WERI-Rb-1 (cell line): ENCODE data around the gene CNPY4.

Experiments used
- DNase-seq: peaks from one replicate; pipeline ENCODE4 v3.0.0-alpha.2; 2020
- H3K27ac ChIP-seq: fragments of 250-450 bp; sonication (Bioruptor Pico); 2 replicates; pipeline ENCODE4 v1.5.1; 2020; ENCODE audit warnings: mild to moderate bottlenecking, moderate library complexity
- H3K27me3 ChIP-seq: fragments of 250-450 bp; sonication (Bioruptor Pico); 2 replicates; pipeline ENCODE4 v1.5.1; 2021; ENCODE audit warnings: mild to moderate bottlenecking, low read depth, moderate library complexity; ENCODE audit not compliant: insufficient read depth, severe bottlenecking
- H3K36me3 ChIP-seq: fragments of 250-450 bp; sonication (Bioruptor Pico); 2 replicates; pipeline ENCODE4 v1.5.1; 2020; ENCODE audit warnings: mild to moderate bottlenecking, moderate library complexity
- H3K4me3 ChIP-seq: 2 replicates; pipeline ENCODE4 v1.5.1; 2011; ENCODE audit warnings: low read depth, mild to moderate bottlenecking, control low read depth, low read length
- H3K9me3 ChIP-seq: fragments of 250-450 bp; sonication (Bioruptor Pico); 2 replicates; pipeline ENCODE4 v1.5.1; 2021; ENCODE audit warnings: mild to moderate bottlenecking, moderate library complexity; ENCODE audit not compliant: severe bottlenecking
- TF ChIP-seq, protein P1 (sequence below): IDR thresholded peaks from 2 replicates; pipeline ENCODE4 v1.5.1; 2011; ENCODE audit warnings: low read depth, mild to moderate bottlenecking, control low read depth, inconsistent platforms, low read length

Gene CNPY4

DNA sequence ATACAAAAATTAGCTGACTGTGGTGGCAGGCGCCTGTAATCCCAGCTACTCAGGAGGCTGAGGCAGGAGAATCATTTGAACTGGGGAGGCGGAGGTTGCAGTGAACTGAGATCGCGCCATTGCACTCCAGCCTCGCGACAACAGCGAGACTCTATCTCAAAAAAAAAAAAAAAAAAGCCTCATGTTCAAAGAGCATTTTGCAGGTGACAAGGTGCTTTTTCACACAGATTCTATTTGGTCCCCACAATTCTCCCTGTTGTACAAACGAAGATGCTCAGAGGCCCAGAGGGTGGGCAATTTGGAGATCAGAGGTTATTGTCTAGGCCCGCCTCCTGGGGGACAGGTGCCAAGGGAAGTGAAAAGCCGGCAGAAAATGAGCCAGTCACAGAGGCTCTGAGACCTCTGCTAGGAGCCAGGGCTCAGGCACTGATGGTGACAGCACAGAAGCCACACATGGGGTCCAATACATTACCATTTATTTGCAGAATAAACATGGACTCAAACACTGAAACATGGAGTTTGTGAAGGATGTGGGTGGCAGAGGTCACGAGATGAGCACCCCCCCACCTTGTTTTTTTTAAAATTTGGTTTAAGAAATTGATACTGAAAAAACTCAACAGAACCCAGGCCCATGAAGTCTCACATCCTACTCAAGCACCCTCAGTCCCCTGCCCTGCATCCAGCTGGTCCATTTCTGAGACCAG is 49.9 kb downstream of the CNPY4 start:
- Histone ChIP-seq H3K4me3 (no peak overlapping the region), H3K36me3 (peaks cover 30% of the 10 kb centered on the region), H3K9me3 (no peaks in the 10 kb centered on the region), H3K27ac (no peak overlapping the region; the same call in 1 of the 2 replicates), H3K27me3 (no peaks in the 10 kb centered on the region)
- TF ChIP-seq, protein P1, sequence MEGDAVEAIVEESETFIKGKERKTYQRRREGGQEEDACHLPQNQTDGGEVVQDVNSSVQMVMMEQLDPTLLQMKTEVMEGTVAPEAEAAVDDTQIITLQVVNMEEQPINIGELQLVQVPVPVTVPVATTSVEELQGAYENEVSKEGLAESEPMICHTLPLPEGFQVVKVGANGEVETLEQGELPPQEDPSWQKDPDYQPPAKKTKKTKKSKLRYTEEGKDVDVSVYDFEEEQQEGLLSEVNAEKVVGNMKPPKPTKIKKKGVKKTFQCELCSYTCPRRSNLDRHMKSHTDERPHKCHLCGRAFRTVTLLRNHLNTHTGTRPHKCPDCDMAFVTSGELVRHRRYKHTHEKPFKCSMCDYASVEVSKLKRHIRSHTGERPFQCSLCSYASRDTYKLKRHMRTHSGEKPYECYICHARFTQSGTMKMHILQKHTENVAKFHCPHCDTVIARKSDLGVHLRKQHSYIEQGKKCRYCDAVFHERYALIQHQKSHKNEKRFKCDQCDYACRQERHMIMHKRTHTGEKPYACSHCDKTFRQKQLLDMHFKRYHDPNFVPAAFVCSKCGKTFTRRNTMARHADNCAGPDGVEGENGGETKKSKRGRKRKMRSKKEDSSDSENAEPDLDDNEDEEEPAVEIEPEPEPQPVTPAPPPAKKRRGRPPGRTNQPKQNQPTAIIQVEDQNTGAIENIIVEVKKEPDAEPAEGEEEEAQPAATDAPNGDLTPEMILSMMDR: no peak
- no peak for DNase-seq

DNA sequence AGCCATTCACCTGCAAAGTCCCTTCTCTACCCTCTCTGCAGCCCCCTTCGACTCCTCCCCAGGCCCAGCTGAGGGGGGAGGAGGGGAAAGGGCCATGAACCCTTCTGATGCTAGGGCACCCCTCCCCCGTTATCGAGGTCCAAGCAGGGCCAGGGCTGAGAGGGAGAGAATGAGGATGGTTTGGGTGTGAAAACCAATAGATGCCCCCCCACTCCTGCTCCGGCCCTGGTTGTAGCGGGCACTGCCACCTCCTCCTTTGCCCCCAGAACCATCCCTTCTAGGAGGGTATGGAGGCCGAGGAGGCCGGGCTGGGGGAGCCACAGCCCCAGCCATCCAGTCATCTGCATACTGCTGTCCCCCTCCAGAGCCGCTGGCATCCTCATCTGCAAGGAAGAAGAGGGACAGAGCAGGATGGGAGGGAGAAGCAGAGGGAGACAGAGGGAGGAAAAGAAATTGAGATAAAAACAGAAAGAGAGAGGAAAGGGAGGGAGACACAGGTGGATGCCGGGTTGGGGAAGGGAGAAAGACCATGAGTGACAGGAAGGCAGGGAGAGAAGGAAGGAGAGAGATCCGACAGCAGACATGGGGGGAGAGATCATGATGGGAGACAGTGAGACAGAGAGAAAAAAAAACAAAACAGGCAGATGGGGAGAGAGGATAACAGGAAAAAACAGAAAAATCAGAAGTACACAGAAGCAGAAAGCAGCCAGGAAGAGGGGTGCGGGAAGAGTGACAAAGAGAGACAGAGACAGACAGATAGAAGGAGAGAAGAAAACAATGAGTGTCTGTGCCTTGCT is 50.9 kb downstream of the CNPY4 start:
- TF ChIP-seq, protein P1: no peak
- H3K27ac ChIP-seq: no peak overlapping the region
- no peak overlapping the region for H3K4me3 ChIP-seq
- peaks cover 40% of the 10 kb centered on the region for H3K36me3 ChIP-seq
- no peaks in the 10 kb centered on the region for H3K9me3 ChIP-seq
- no peak for DNase-seq
- H3K27me3 ChIP-seq: no peaks in the 10 kb centered on the region

DNA sequence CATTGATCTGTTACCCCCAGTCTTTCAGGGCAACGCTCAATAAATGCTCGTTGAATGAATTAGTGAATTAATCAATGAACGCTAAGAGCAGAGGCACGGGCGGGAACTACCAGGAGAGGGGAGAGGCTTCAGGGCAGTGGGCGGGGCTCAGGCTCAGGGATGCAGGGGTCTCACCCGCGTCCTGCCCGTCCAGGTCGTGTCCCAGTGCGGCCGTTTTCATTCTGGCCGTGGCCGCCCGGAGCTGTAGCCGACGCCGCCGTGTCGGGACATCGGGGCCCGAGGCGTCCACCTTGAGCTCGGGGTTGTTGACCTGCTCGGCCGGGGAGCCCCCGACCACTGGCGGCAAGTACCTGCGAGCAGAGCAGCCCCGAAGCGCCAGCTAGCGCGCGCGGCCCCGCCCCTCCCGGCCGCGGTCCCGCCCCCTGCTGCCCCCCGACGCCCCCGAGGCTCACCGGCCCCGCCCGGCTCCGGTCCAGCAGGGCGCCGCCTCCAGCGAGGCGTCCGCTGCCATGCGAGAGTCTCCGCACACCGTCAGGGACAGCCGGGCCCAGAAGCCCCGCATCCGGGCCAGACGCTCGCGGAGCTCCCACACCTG is 51.8 kb downstream of the CNPY4 start:
- Histone ChIP-seq H3K36me3 (peaks cover 44% of the 10 kb centered on the region), H3K27me3 (no peaks in the 10 kb centered on the region), H3K27ac (no peak overlapping the region), H3K9me3 (no peaks in the 10 kb centered on the region), H3K4me3 (no peak overlapping the region)
- DNase-seq: no peak
- TF ChIP-seq, protein P1: no peak

DNA sequence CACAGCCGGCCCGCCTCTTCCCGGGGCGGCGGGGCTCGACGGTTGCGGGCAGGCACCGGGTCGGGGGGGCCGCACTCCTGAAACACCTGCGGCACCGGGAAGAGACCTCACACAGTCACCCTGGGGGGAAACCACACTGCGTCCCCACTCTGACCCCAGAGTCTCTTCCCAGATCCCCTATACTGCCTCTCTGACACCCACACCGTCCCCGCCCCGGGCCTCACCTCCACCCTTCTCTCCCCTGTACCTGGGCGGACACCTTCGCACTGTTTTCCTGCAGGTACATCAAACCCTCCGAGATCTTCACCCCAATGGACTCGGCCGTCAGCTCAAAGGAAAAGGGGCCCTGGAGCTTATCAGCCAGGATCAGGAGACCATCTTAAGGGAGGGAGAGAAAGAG is 52.4 kb downstream of the CNPY4 start:
- Histone ChIP-seq H3K4me3 (no peak overlapping the region), H3K27me3 (no peaks in the 10 kb centered on the region), H3K9me3 (no peaks in the 10 kb centered on the region), H3K36me3 (peaks cover 44% of the 10 kb centered on the region), H3K27ac (no peak overlapping the region)
- TF ChIP-seq, protein P1: no peak
- DNase-seq: no peak

DNA sequence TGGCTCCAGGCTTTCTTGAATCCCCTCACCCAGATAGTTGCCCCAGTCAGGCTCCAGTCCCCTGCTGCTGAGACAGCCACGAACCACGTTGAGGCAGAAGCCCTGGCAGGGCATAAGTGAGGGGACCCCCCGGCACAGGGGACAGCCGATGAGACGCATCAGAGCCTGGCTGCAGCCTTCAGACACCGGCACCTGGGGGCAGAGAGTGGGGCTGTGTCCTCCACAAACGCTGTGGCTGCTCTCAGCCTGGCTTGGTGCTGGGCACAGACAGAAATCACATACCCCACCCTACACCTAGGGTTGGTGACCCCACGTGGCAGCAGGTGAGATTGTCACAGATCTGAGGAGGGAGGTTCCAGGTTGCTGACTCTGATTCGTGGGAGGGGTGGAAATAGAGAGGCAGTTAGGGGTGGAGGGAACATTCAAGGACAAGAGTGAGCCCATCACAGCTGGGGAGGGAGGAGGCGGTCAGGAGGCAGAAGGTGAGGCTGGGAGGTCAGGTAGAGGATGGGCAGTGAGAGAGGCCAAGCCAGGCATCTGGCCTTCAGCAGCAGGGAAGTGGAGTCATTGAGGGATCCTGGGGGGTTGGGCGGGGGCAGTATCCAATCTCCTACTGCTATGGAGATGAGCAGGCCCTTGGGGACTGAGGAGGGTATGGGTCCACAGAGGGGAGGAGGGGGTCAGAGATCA is 54.5 kb downstream of the CNPY4 start:
- Histone ChIP-seq H3K27ac (no peak overlapping the region), H3K9me3 (peaks cover 3% of the 10 kb centered on the region), H3K4me3 (no peak overlapping the region), H3K36me3 (peaks cover 44% of the 10 kb centered on the region), H3K27me3 (no peaks in the 10 kb centered on the region)
- TF ChIP-seq, protein P1: no peak
- DNase-seq: no peak
